Brain microvascular endothelial cell (primary cell): Measurements from ENCODE around the gene ZNF609.

Source experiments
- DNase-seq: peaks from one replicate; pipeline ENCODE4 v3.0.0-alpha.2; 2020
- H3K27ac ChIP-seq: fragments of 250-450 bp; sonication (Bioruptor Pico); 2 replicates; pipeline ENCODE4 v1.5.1; 2020; ENCODE audit warnings: mild to moderate bottlenecking, moderate library complexity
- H3K27me3 ChIP-seq: fragments of 250-450 bp; sonication (Bioruptor Pico); replicated peaks from 2 replicates; pipeline ENCODE4 v1.5.1; 2020; ENCODE audit warnings: mild to moderate bottlenecking
- H3K36me3 ChIP-seq: fragments of 250-450 bp; sonication (Bioruptor Pico); replicated peaks from 2 replicates; pipeline ENCODE4 v1.5.1; 2020; ENCODE audit warnings: mild to moderate bottlenecking
- H3K4me3 ChIP-seq: 2 replicates; pipeline ENCODE4 v1.5.1; 2011; ENCODE audit warnings: low read depth, mild to moderate bottlenecking, control low read depth, low read length, moderate library complexity
- CTCF ChIP-seq: IDR thresholded peaks from 2 replicates; pipeline ENCODE4 v1.5.1; 2011; ENCODE audit warnings: low read depth, mild to moderate bottlenecking, moderate library complexity, low read length, control low read depth, inconsistent platforms; ENCODE audit errors: missing control alignments
- in situ Hi-C: cut with HindIII; loops from 2 replicates; pipeline ENCODE4 v1.10.0; 2017; ENCODE audit warnings: low sequenced_read_pairs, low pct_ligation_motif_present

Gene ZNF609

GRCh38 chr15:64610257-64610919, 150.0 kb downstream of the ZNF609 start:
- no peak overlapping the region for H3K4me3 ChIP-seq
- no peaks in the 10 kb centered on the region for H3K36me3 ChIP-seq
- DNase-seq = no peak
- no peaks in the 10 kb centered on the region for H3K27me3 ChIP-seq
- no peak for TF ChIP-seq CTCF
- in situ Hi-C loops = no loop called here
- no peak overlapping the region for H3K27ac ChIP-seq

GRCh38 chr15:64611085-64611725, 150.8 kb downstream of the ZNF609 start:
- no peak for TF ChIP-seq CTCF
- H3K27ac ChIP-seq = no peak overlapping the region

GRCh38 chr15:64614519-64614918, 154.1 kb downstream of the ZNF609 start:
- no peaks in the 10 kb centered on the region for H3K36me3 ChIP-seq

More at GRCh38 chr15:64611085-64611725, 150.8 kb downstream of the ZNF609 start:
- in situ Hi-C loops = no loop called here
- Histone ChIP-seq H3K4me3 (no peak overlapping the region), H3K36me3 (no peaks in the 10 kb centered on the region), H3K27me3 (no peaks in the 10 kb centered on the region)
- no peak for DNase-seq

DNA sequence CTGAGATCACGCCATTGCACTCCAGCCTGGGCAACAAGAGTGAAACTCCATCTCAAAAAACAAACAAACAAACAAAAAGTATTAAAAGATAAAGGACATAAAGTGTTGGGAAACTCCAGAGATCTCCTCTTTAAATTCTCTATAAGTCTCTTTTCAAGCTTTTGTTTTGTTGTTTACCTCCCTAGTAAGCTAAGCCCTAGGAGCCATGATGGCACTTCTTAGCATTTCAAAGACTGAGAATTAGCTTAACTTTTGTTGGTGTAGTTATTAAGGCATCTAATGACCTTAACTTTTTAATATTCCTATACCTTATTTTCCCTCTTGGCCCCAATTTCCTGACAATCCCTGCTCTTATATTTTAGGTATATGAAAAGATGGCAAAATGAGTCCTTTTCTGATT, 157.3 kb downstream of the ZNF609 start:
- H3K27ac ChIP-seq = no peak overlapping the region
- DNase-seq = no peak
- H3K4me3 ChIP-seq = no peak overlapping the region
- no peaks in the 10 kb centered on the region for H3K27me3 ChIP-seq
- no peak for TF ChIP-seq CTCF
- H3K36me3 ChIP-seq = no peaks in the 10 kb centered on the region
- in situ Hi-C loops = no loop called here

More at GRCh38 chr15:64614519-64614918, 154.1 kb downstream of the ZNF609 start:
- in situ Hi-C loops = no loop called here
- Histone ChIP-seq H3K4me3 (no peak overlapping the region), H3K27me3 (no peaks in the 10 kb centered on the region), H3K27ac (no peak overlapping the region)
- TF ChIP-seq CTCF = no peak
- no peak for DNase-seq

- no peak for DNase-seq
- H3K27me3 ChIP-seq = no peaks in the 10 kb centered on the region
- H3K36me3 ChIP-seq = no peaks in the 10 kb centered on the region
- no peak overlapping the region for H3K4me3 ChIP-seq
- in situ Hi-C loops = no loop called here
- TF ChIP-seq CTCF = no peak
- H3K27ac ChIP-seq = no peak overlapping the region
Measured at GRCh38 chr15:64618138-64618537, 157.8 kb downstream of the ZNF609 start.

DNA sequence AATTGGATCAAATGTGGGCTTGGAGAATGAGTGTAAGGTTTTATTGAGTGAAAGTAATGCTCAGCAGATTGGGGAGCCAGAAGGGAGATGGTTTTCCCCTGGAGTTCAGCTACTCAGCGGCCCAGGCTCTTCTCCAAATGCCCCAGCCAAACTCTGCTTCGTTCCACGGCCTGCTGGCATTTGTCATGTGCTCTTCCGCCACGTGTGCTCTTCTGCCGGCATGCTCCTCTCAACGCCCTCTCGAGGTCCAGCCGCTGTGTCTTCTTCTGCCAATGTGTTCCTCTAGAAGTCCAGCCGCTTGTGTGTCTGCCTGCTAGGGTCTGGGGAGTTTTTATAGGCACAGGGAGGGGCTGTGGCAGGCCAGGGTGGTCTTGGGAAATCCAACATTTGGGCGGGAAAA, 158.2 kb downstream of the ZNF609 start:
- H3K27me3 ChIP-seq = no peaks in the 10 kb centered on the region

More for the DNA sequence above, 158.2 kb downstream of the ZNF609 start:
- no peak for TF ChIP-seq CTCF
- no peak overlapping the region for H3K27ac ChIP-seq
- in situ Hi-C loops = no loop called here
- H3K36me3 ChIP-seq = peaks cover 2% of the 10 kb centered on the region
- no peak for DNase-seq
- no peak overlapping the region for H3K4me3 ChIP-seq
